GM23338 (cell line): Measurements from ENCODE around the gene VASN.

Source experiments
- CTCF ChIP-seq, 2 experiments: fragments of 200-600 bp in 1 of 2; sonication (generic) in 1 of 2; conservative IDR thresholded peaks; 2 replicates each; pipeline versions ENCODE4 v1.5.1 to v1.6.1; 2016 to 2017; ENCODE audit warnings: antibody characterized with exemption in 2 of 2, low read depth in 2 of 2, mild to moderate bottlenecking in 2 of 2, moderate library complexity in 1 of 2
- POLR2AphosphoS5 ChIP-seq: IDR thresholded peaks from 2 replicates; pipeline ENCODE4 v1.6.1; 2016; ENCODE audit warnings: antibody characterized with exemption, low read depth
- REST ChIP-seq: IDR thresholded peaks from one replicate; pipeline ENCODE4 v1.6.1; 2018; ENCODE audit warnings: antibody characterized with exemption; ENCODE audit not compliant: unreplicated experiment

- TF ChIP-seq CTCF (conservative IDR thresholded peaks at IDR 0.05; ENCODE audit: low read depth in 2 of 2) (no peak), REST (no peak), POLR2AphosphoS5 (no peak)
Observed at GRCh38 chr16:4356820-4357219, 14.8 kb upstream of the VASN start.
